Smooth muscle cell (in vitro differentiated cells): ENCODE results near the gene PRPF40A. TPM values are rescaled to one million over a fixed set of nuclear protein-coding genes. Genes with fewer than 3 reads are reported as not detected.
A peak's percentile ranks its signal among the peaks of the same experiment; 100 is the strongest.

ENCODE experiments used
- DNase-seq: peaks from one replicate; lab custom pipeline; 2025; ENCODE audit not compliant: unreplicated experiment; lab: John Stamatoyannopoulos, UW
- H2AFZ ChIP-seq: fragments of 200-600 bp; sonication (generic); 2 replicates; pipeline ENCODE4 v1.6.0; 2016; ENCODE audit warnings: antibody characterized with exemption, low read depth, mild to moderate bottlenecking
- H3F3A ChIP-seq: fragments of 200-600 bp; sonication (generic); 2 replicates; pipeline ENCODE4 v1.6.0; 2017; ENCODE audit warnings: antibody characterized with exemption, low read depth
- H3K27ac ChIP-seq: fragments of 200-600 bp; sonication (generic); 2 replicates; pipeline ENCODE4 v1.5.1; 2016; ENCODE audit warnings: low read depth, mild to moderate bottlenecking
- H3K27me3 ChIP-seq: fragments of 200-600 bp; sonication (generic); 2 replicates; pipeline ENCODE4 v1.6.1; 2016; ENCODE audit warnings: low read depth, mild to moderate bottlenecking
- H3K36me3 ChIP-seq: fragments of 200-600 bp; sonication (generic); 2 replicates; pipeline ENCODE4 v1.5.1; 2016; ENCODE audit warnings: low read depth
- H3K4me1 ChIP-seq: fragments of 200-600 bp; sonication (generic); 2 replicates; pipeline ENCODE4 v1.5.1; 2016; ENCODE audit warnings: low read depth
- H3K4me2 ChIP-seq: fragments of 200-600 bp; sonication (generic); 2 replicates; pipeline ENCODE4 v1.6.0; 2016; ENCODE audit warnings: mild to moderate bottlenecking
- H3K4me3 ChIP-seq: fragments of 200-600 bp; sonication (generic); 2 replicates; pipeline ENCODE4 v1.5.1; 2016; ENCODE audit warnings: mild to moderate bottlenecking
- H3K79me2 ChIP-seq: fragments of 200-600 bp; sonication (generic); 2 replicates; pipeline ENCODE4 v1.6.0; 2016; ENCODE audit warnings: low read depth, mild to moderate bottlenecking
- H3K9ac ChIP-seq: fragments of 200-600 bp; sonication (generic); 2 replicates; pipeline ENCODE4 v1.6.0; 2016; ENCODE audit warnings: low read depth
- H3K9me3 ChIP-seq: fragments of 200-600 bp; sonication (generic); replicated peaks from 2 replicates; pipeline ENCODE4 v1.5.1; 2016; ENCODE audit warnings: low read depth
- H4K20me1 ChIP-seq: fragments of 200-600 bp; sonication (generic); 2 replicates; pipeline ENCODE4 v1.6.0; 2016; ENCODE audit warnings: low read depth
- CTCF ChIP-seq: fragments of 200-600 bp; sonication (generic); IDR thresholded peaks from 2 replicates; pipeline ENCODE4 v1.5.1; 2017; ENCODE audit warnings: borderline replicate concordance, mild to moderate bottlenecking, antibody characterized with exemption; ENCODE audit not compliant: insufficient read depth, poor library complexity, severe bottlenecking
- WGBS: methylation state at CpG from one replicate; pipeline ENCODE4 v1.1.7; 2016; ENCODE audit warnings: low lambda C conversion rate; 5-methylcytosine and 5-hydroxymethylcytosine counted together
- polyA plus RNA-seq: library from polyadenylated mRNA; unstranded; fragments of >200 nt; fragmentation: Nextera tagmentation; extraction: Ambion mirVana; gene quantifications from 2 replicates; pipeline ENCODE4 v1.2.1, GENCODE V29; 2016
- total RNA-seq: library from RNA; depleted of rRNA; stranded (reverse); fragments of >200 nt; gene quantifications from 2 replicates; pipeline ENCODE4 v1.2.3, GENCODE V29; 2014

The PRPF40A gene
- total and polyA plus RNA-seq, 2 experiments from 2014 or later: 93.4 to 117 TPM

- Histone ChIP-seq H3K4me3 (no peak overlapping the region), H3K9me3 (no peaks in the 10 kb centered on the region), H3K36me3 (no peaks in the 10 kb centered on the region), H3K4me2 (peak overlapping the region; percentile 34), H3K4me1 (peaks cover 5% of the 10 kb centered on the region), H4K20me1 (no peaks in the 10 kb centered on the region), H3K79me2 (no peaks in the 10 kb centered on the region), H3F3A (peaks cover 7% of the 10 kb centered on the region), H3K9ac (no peak overlapping the region), H2AFZ (no peak overlapping the region), H3K27me3 (no peaks in the 10 kb centered on the region), H3K27ac (peak overlapping the region; percentile 90)
- DNase-seq: no peak
- WGBS: 53% methylated on average over 4 of the region's 4 CpGs
- TF ChIP-seq CTCF: no peak
Observed at GRCh38 chr2:152646264-152646663, 71.0 kb downstream of the PRPF40A start.

- H3F3A ChIP-seq: peaks cover 7% of the 10 kb centered on the region
- TF ChIP-seq CTCF: no peak
- H3K27me3 ChIP-seq: no peaks in the 10 kb centered on the region
- H2AFZ ChIP-seq: no peak overlapping the region
- peaks cover 5% of the 10 kb centered on the region for H3K4me1 ChIP-seq
- no peaks in the 10 kb centered on the region for H3K79me2 ChIP-seq
- H3K9me3 ChIP-seq: no peaks in the 10 kb centered on the region
- H3K36me3 ChIP-seq: no peaks in the 10 kb centered on the region
- WGBS: 88% methylated on average over 6 of the region's 6 CpGs
- H3K9ac ChIP-seq: no peak overlapping the region
- no peak overlapping the region for H3K27ac ChIP-seq
- DNase-seq: no peak
- no peak overlapping the region for H3K4me2 ChIP-seq
- no peak overlapping the region for H3K4me3 ChIP-seq
- H4K20me1 ChIP-seq: no peaks in the 10 kb centered on the region
Observed at GRCh38 chr2:152644189-152644873, 72.9 kb downstream of the PRPF40A start.

- whole genome bisulfite sequencing: 80% methylated on average over 8 of the region's 8 CpGs
- Histone ChIP-seq H3K4me1 (no peaks in the 10 kb centered on the region), H3K9me3 (no peaks in the 10 kb centered on the region), H3K36me3 (no peaks in the 10 kb centered on the region), H3K9ac (no peak overlapping the region), H3K27me3 (no peaks in the 10 kb centered on the region), H3F3A (no peaks in the 10 kb centered on the region), H3K27ac (no peak overlapping the region), H3K79me2 (no peaks in the 10 kb centered on the region), H3K4me3 (no peak overlapping the region), H3K4me2 (no peak overlapping the region), H4K20me1 (no peaks in the 10 kb centered on the region), H2AFZ (no peak overlapping the region)
- no peak for TF ChIP-seq CTCF
- no peak for DNase-seq
Observed at GRCh38 chr2:152638590-152638989, 78.7 kb downstream of the PRPF40A start.

GRCh38 chr2:152638056-152638455 lies 79.2 kb downstream of the PRPF40A start:
- Histone ChIP-seq H3K36me3 (no peaks in the 10 kb centered on the region), H3K9me3 (no peaks in the 10 kb centered on the region), H3K27ac (no peak overlapping the region), H3K27me3 (no peaks in the 10 kb centered on the region), H3K4me2 (no peak overlapping the region), H3K9ac (no peak overlapping the region), H3F3A (no peaks in the 10 kb centered on the region), H4K20me1 (no peaks in the 10 kb centered on the region), H3K4me3 (no peak overlapping the region), H2AFZ (no peak overlapping the region), H3K4me1 (no peaks in the 10 kb centered on the region), H3K79me2 (no peaks in the 10 kb centered on the region)
- no peak for DNase-seq
- TF ChIP-seq CTCF: no peak
- WGBS: 100% methylated on average over 2 of the region's 2 CpGs
